Activated CD4-positive, CD25-positive, alpha-beta regulatory T cell treated with anti-CD3 and anti-CD28 coated beads, Interleukin-2, amount 50 U/mL, for 16 hours (primary cell): Measurements from ENCODE around the gene PIK3CD.

Experiments
- DNase-seq: peaks from one replicate; pipeline ENCODE4 v3.0.0-alpha.2; 2020; ENCODE audit warnings: low read depth, low spot score

Gene PIK3CD

GRCh38 chr1:9651565-9652378 is at the start of gene PIK3CD:
TSS of gene PIK3CD (plus strand) at chr1:9651731. CDS start at chr1:9710456, 58,725 bp downstream.
- no peak for DNase-seq

- no peak for DNase-seq
Observed at GRCh38 chr1:9601942-9602793, 49.4 kb upstream of the PIK3CD start.

GRCh38 chr1:9602794-9603167 is 48.8 kb upstream of the PIK3CD start:
- no peak for DNase-seq

- no peak for DNase-seq
Observed at GRCh38 chr1:9603307-9603706, 48.2 kb upstream of the PIK3CD start.

- DNase-seq: no peak
Observed at GRCh38 chr1:9603766-9604753, 47.5 kb upstream of the PIK3CD start.

- DNase-seq: no peak
Observed at GRCh38 chr1:9604836-9605235, 46.7 kb upstream of the PIK3CD start.

GRCh38 chr1:9605946-9606455 is 45.5 kb upstream of the PIK3CD start:
- no peak for DNase-seq

- no peak for DNase-seq
Observed at GRCh38 chr1:9606458-9606857, 45.1 kb upstream of the PIK3CD start.

- DNase-seq: no peak
Observed at GRCh38 chr1:9606948-9607347, 44.6 kb upstream of the PIK3CD start.

- no peak for DNase-seq
Observed at GRCh38 chr1:9607352-9607751, 44.2 kb upstream of the PIK3CD start.

- DNase-seq: no peak
Observed at GRCh38 chr1:9609998-9610397, 41.5 kb upstream of the PIK3CD start.

- no peak for DNase-seq
Observed at GRCh38 chr1:9610548-9610947, 41.0 kb upstream of the PIK3CD start.

- no peak for DNase-seq
Observed at GRCh38 chr1:9611716-9612115, 39.8 kb upstream of the PIK3CD start.

- DNase-seq: no peak
Observed at GRCh38 chr1:9612162-9612845, 39.2 kb upstream of the PIK3CD start.

- no peak for DNase-seq
Observed at GRCh38 chr1:9612871-9613624, 38.5 kb upstream of the PIK3CD start.

GRCh38 chr1:9613625-9614299 is 37.8 kb upstream of the PIK3CD start:
- no peak for DNase-seq

GRCh38 chr1:9615316-9616063 is 36.0 kb upstream of the PIK3CD start:
- DNase-seq: no peak

- no peak for DNase-seq
Observed at GRCh38 chr1:9618909-9619679, 32.4 kb upstream of the PIK3CD start.
